HCT116 (cell line): ENCODE results near the gene ERCC4. TPM values are rescaled to one million over a fixed set of nuclear protein-coding genes. Genes with fewer than 3 reads are reported as not detected.

Source experiments
- ATAC-seq: fragments of 200-7000 bp; cut with Tn5 transposase; 2 replicates; pipeline ENCODE4 v1.9.1; 2020; ENCODE audit warnings: mild to moderate bottlenecking, moderate library complexity
- BruUV-seq: library from RNA; stranded (reverse); fragments of 400-500 nt; replicated peaks from 2 replicates; lab custom pipeline; 2021; lab: Mats Ljungman, UMichigan
- CTCF ChIA-PET: fragments of 300-600 bp; sonication (Branson Sonifier 250); formaldehyde crosslinking; loops from one replicate; lab custom pipeline; 2021; ENCODE audit warnings: antibody characterized with exemption; lab: Charles Lee
- POLR2A ChIA-PET: fragments of 300-600, 350-600 bp; sonication (Branson Sonifier 250); formaldehyde crosslinking; loops from one replicate; lab custom pipeline; 2021; ENCODE audit warnings: antibody characterized with exemption; lab: Charles Lee
- RAD21 ChIA-PET, 2 experiments: fragments of 300-600 bp; sonication (Branson Sonifier 250); formaldehyde crosslinking; loops; one replicate each; lab custom pipeline; 2023; ENCODE audit warnings: low total read pairs in 2 of 2; ENCODE audit not compliant: uncharacterized antibody in 2 of 2, unreplicated experiment in 2 of 2, low non-redundant PET in 1 of 2; lab: Charles Lee
- DNase-seq: peaks from one replicate; pipeline ENCODE4 v3.0.0-alpha.2; 2010; ENCODE audit warnings: low read depth, low spot score
- H2AFZ ChIP-seq: fragments of 200-600 bp; shearing (Covaris generic), sonication (generic); 2 replicates; pipeline ENCODE4 v1.6.1; 2017; ENCODE audit warnings: low read depth, mixed run types, mixed read lengths, antibody characterized with exemption, low read length; ENCODE audit not compliant: poor library complexity, severe bottlenecking
- H3K27ac ChIP-seq: 2 replicates; pipeline ENCODE4 v1.5.1; 2012; ENCODE audit warnings: low read depth, low read length
- H3K27me3 ChIP-seq: fragments of 200-600 bp; sonication (generic); 2 replicates; pipeline ENCODE4 v1.6.1; 2016; ENCODE audit warnings: mixed run types, low read length, mixed read lengths; ENCODE audit not compliant: insufficient read depth
- H3K36me3 ChIP-seq, 2 experiments: fragments of 200-500 bp in 1 of 2; fragments of 200-600 bp in 1 of 2; sonication (Bioruptor generic) in 1 of 2; sonication (generic) in 1 of 2; 2 replicates each; pipeline versions ENCODE4 v1.5.1 to v1.6.1; 2014 to 2016; ENCODE audit warnings: low read length in 2 of 2, inconsistent platforms in 1 of 2, mixed read lengths in 1 of 2, mixed run types in 1 of 2; ENCODE audit not compliant: insufficient read depth in 2 of 2, control insufficient read depth in 1 of 2
- H3K4me1 ChIP-seq, 2 experiments: fragments of 200-600 bp in 1 of 2; sonication (generic) in 1 of 2; 2 replicates each; pipeline versions ENCODE4 v1.5.1 to v1.6.1; 2012 to 2017; ENCODE audit warnings: low read length in 2 of 2, inconsistent platforms in 1 of 2, mild to moderate bottlenecking in 1 of 2, mixed read lengths in 1 of 2, mixed run types in 1 of 2, moderate library complexity in 1 of 2; ENCODE audit not compliant: insufficient read depth in 2 of 2, control insufficient read depth in 1 of 2
- H3K4me2 ChIP-seq: fragments of 200-600 bp; sonication (generic); 2 replicates; pipeline ENCODE4 v1.6.1; 2017; ENCODE audit warnings: mixed run types, low read length, mixed read lengths
- H3K4me3 ChIP-seq, 2 experiments: fragments of 200-600 bp in 1 of 2; sonication (generic) in 1 of 2; replicated peaks in 1 of 2; 2 replicates each; pipeline ENCODE4 v1.5.1; 2011 to 2016; ENCODE audit warnings: low read length in 2 of 2, control low read depth in 1 of 2, low read depth in 1 of 2, mild to moderate bottlenecking in 1 of 2, mixed read lengths in 1 of 2, mixed run types in 1 of 2
- H3K79me2 ChIP-seq: fragments of 200-600 bp; sonication (generic); 2 replicates; pipeline ENCODE4 v1.6.1; 2017; ENCODE audit warnings: mild to moderate bottlenecking, mixed run types, low read length, moderate library complexity, mixed read lengths; ENCODE audit not compliant: insufficient read depth
- H3K9ac ChIP-seq: fragments of 200-600 bp; sonication (generic); 2 replicates; pipeline ENCODE4 v1.6.1; 2016; ENCODE audit warnings: low read length, mixed read lengths
- H3K9me2 ChIP-seq: fragments of 200-600 bp; sonication (generic), shearing (Covaris generic); 2 replicates; pipeline ENCODE4 v1.6.1; 2017; ENCODE audit warnings: mixed run types, mild to moderate bottlenecking, moderate library complexity; ENCODE audit not compliant: insufficient read depth
- H3K9me3 ChIP-seq, 2 experiments: fragments of 200-500 bp in 1 of 2; fragments of 200-600 bp in 1 of 2; sonication (Bioruptor generic) in 1 of 2; sonication (generic) in 1 of 2; 2 replicates each; pipeline ENCODE4 v1.6.1; 2014 to 2017; ENCODE audit warnings: low read length in 2 of 2, mixed read lengths in 2 of 2, inconsistent platforms in 1 of 2, low read depth in 1 of 2, mild to moderate bottlenecking in 1 of 2, mixed run types in 1 of 2, moderate library complexity in 1 of 2; ENCODE audit not compliant: control insufficient read depth in 1 of 2, insufficient read depth in 1 of 2
- H4K20me1 ChIP-seq: fragments of 200-600 bp; sonication (generic), shearing (Covaris generic); 2 replicates; pipeline ENCODE4 v1.6.1; 2017; ENCODE audit warnings: mixed run types, mild to moderate bottlenecking, moderate library complexity; ENCODE audit not compliant: insufficient read depth
- CBX3 ChIP-seq: IDR thresholded peaks from 2 replicates; pipeline ENCODE4 v1.6.1; 2012; ENCODE audit warnings: low read depth
- EGR1 ChIP-seq: IDR thresholded peaks from 2 replicates; pipeline ENCODE4 v1.6.1; 2012; ENCODE audit warnings: low read depth
- EZH2 ChIP-seq: fragments of 200-600 bp; sonication (generic); IDR thresholded peaks from 2 replicates; pipeline ENCODE4 v1.6.1; 2017; ENCODE audit warnings: antibody characterized with exemption, mixed run types
- EZH2phosphoT487 ChIP-seq: fragments of 200-600 bp; IDR thresholded peaks from 2 replicates; pipeline ENCODE4 v1.6.1; 2018; ENCODE audit warnings: antibody characterized with exemption, borderline replicate concordance
- FOSL1 ChIP-seq: IDR thresholded peaks from 2 replicates; pipeline ENCODE4 v1.6.1; 2012; ENCODE audit warnings: low read depth
- JUND ChIP-seq: IDR thresholded peaks from 2 replicates; pipeline ENCODE4 v1.6.1; 2012
- POLR2A ChIP-seq: IDR thresholded peaks from 2 replicates; pipeline ENCODE4 v1.7.0; 2011; ENCODE audit warnings: borderline replicate concordance; ENCODE audit not compliant: insufficient read depth, insufficient read length; ENCODE audit errors: extremely low read depth
- POLR2AphosphoS5 ChIP-seq: IDR thresholded peaks from 2 replicates; pipeline ENCODE4 v1.6.1; 2011; ENCODE audit warnings: mild to moderate bottlenecking, low read depth, low read length, moderate library complexity
- RAD21 ChIP-seq: IDR thresholded peaks from 2 replicates; pipeline ENCODE4 v1.6.1; 2012; ENCODE audit warnings: low read depth, mild to moderate bottlenecking
- SRF ChIP-seq: IDR thresholded peaks from 2 replicates; pipeline ENCODE4 v1.6.1; 2012; ENCODE audit warnings: low read depth
- TCF7L2 ChIP-seq: IDR thresholded peaks from 2 replicates; pipeline ENCODE4 v1.7.0; 2011; ENCODE audit warnings: borderline replicate concordance, inconsistent platforms; ENCODE audit not compliant: insufficient read depth, insufficient read length; ENCODE audit errors: extremely low read depth
- YY1 ChIP-seq: IDR thresholded peaks from 2 replicates; pipeline ENCODE4 v1.6.1; 2011; ENCODE audit warnings: low read length, low read depth, moderate library complexity, mild to moderate bottlenecking; ENCODE audit not compliant: insufficient replicate concordance; ENCODE audit errors: extremely low read depth
- ZFX ChIP-seq: fragments of 450-650 bp; IDR thresholded peaks from 2 replicates; pipeline ENCODE4 v1.6.1; 2017
- intact Hi-C: fragments of 100-400 bp; cut with micrococcal nuclease; formaldehyde crosslinking; loops from 2 replicates; pipeline ENCODE4 v1.10.0; 2022
- total RNA-seq: library from RNA; stranded (reverse); gene quantifications from one replicate; pipeline ENCODE4 v1.2.1, GENCODE V29; 2021; ENCODE audit not compliant: unreplicated experiment
- TF ChIP-seq, protein P1 (sequence below): IDR thresholded peaks from 2 replicates; pipeline ENCODE4 v1.6.1; 2012
- TF ChIP-seq, protein P2 (sequence below): IDR thresholded peaks from 2 replicates; pipeline ENCODE4 v1.6.1; 2012
- TF ChIP-seq, protein P3 (sequence below): IDR thresholded peaks from 2 replicates; pipeline ENCODE4 v1.6.1; 2011; ENCODE audit warnings: mild to moderate bottlenecking, low read length, moderate library complexity; ENCODE audit not compliant: insufficient replicate concordance; ENCODE audit errors: extremely low read depth

ERCC4 gene
- total RNA-seq, 1 experiment from 2014 or later = 10.4 TPM

DNA sequence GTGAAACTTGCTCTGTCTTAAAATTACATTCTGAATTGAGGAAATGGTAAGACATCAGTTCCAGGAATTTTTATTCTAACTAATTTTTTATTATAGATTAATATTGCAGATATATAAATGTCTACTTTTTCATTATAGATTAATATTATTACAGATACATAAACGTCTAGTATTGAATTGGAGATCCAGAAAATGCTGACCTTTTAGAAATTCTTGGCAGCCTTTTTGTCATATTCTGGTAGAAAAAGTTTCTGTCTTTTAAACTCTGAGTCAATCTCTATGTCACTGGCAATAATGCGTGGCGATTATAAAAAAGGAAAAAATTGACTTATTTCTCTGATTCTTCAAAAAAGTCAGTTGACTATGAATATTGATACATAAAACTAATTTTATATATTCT lies 8.7 kb downstream of the ERCC4 start:
- no peaks in the 10 kb centered on the region for H3K9me2 ChIP-seq
- H3K36me3 ChIP-seq = no peaks in the 10 kb centered on the region; a peak in 1 of 4 replicates
- ChIA-PET POLR2A (no interaction called here), CTCF (interaction anchor here (1.0 kb wide), 1 partner anchor 9 kb away, joined by 3 read pairs; the partner anchor contains the start of gene ERCC4), RAD21 (no interaction called here)
- H3K27ac ChIP-seq = no peak overlapping the region
- intact Hi-C loops = loop anchor here (10.0 kb wide), 1 partner anchor 166 kb away; no protein-coding TSS in a partner anchor
- TF ChIP-seq EGR1 (no peak), SRF (no peak), POLR2A (no peak), FOSL1 (no peak), RAD21 (no peak)
- TF ChIP-seq, protein P1, sequence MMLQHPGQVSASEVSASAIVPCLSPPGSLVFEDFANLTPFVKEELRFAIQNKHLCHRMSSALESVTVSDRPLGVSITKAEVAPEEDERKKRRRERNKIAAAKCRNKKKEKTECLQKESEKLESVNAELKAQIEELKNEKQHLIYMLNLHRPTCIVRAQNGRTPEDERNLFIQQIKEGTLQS = no peak
- no peak overlapping the region for H3K4me3 ChIP-seq
- ATAC-seq (no peak), DNase-seq (no peak)
- no peak overlapping the region for H3K4me2 ChIP-seq
- BruUV-seq = no TSS peak
- no peak overlapping the region for H3K9ac ChIP-seq
- H4K20me1 ChIP-seq = no peaks in the 10 kb centered on the region
- H3K4me1 ChIP-seq = no peaks in the 10 kb centered on the region
- H3K79me2 ChIP-seq = no peaks in the 10 kb centered on the region
- H3K9me3 ChIP-seq = no peaks in the 10 kb centered on the region
- no peak overlapping the region for H2AFZ ChIP-seq
- H3K27me3 ChIP-seq = no peaks in the 10 kb centered on the region

DNA sequence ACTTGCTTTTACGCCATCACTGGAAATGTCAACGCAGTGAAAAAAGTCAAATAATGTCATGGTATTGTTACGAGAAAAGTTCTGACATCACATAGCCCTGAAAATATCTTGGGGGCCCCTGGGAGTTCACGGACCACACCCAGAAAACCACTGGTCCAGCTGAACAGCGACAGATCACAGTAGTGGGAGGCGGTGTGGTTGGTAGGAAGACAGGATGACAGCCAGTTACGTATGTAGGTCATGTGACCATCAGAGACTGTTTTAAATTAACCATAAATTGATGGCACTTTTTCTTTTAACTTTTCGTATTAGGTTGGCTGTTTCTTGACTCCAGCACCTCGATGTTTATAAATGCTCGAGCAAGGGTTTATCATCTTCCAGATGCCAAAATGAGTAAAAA lies 11.9 kb downstream of the ERCC4 start:
- Histone ChIP-seq H4K20me1 (no peaks in the 10 kb centered on the region), H3K9me2 (no peaks in the 10 kb centered on the region), H2AFZ (no peak overlapping the region), H3K4me3 (no peak overlapping the region), H3K4me1 (peaks cover 0 to 6% of the 10 kb centered on the region in 2 experiments; a peak in 3 of 4 replicates), H3K27ac (no peak overlapping the region), H3K9me3 (no peaks in the 10 kb centered on the region), H3K4me2 (no peak overlapping the region), H3K36me3 (peaks cover 0 to 11% of the 10 kb centered on the region in 2 experiments; a peak in 2 of 4 replicates), H3K79me2 (no peaks in the 10 kb centered on the region), H3K27me3 (no peaks in the 10 kb centered on the region), H3K9ac (no peak overlapping the region)
- no TSS peak for BruUV-seq
- RAD21 ChIA-PET = no interaction called here
- TF ChIP-seq POLR2AphosphoS5 (no peak), CBX3 (no peak), EZH2phosphoT487 (no peak), TCF7L2 (no peak), EGR1 (no peak), YY1 (no peak), JUND (no peak), EZH2 (no peak), ZFX (no peak)
- TF ChIP-seq, protein P2, sequence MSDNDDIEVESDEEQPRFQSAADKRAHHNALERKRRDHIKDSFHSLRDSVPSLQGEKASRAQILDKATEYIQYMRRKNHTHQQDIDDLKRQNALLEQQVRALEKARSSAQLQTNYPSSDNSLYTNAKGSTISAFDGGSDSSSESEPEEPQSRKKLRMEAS = no peak
- TF ChIP-seq, protein P3, sequence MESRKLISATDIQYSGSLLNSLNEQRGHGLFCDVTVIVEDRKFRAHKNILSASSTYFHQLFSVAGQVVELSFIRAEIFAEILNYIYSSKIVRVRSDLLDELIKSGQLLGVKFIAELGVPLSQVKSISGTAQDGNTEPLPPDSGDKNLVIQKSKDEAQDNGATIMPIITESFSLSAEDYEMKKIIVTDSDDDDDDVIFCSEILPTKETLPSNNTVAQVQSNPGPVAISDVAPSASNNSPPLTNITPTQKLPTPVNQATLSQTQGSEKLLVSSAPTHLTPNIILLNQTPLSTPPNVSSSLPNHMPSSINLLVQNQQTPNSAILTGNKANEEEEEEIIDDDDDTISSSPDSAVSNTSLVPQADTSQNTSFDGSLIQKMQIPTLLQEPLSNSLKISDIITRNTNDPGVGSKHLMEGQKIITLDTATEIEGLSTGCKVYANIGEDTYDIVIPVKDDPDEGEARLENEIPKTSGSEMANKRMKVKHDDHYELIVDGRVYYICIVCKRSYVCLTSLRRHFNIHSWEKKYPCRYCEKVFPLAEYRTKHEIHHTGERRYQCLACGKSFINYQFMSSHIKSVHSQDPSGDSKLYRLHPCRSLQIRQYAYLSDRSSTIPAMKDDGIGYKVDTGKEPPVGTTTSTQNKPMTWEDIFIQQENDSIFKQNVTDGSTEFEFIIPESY = no peak
- intact Hi-C loops = no loop called here
- no peak for ATAC-seq
- CTCF ChIA-PET = interaction anchor here (0.6 kb wide), 1 partner anchor 446 kb away, joined by 3 read pairs; no protein-coding TSS in a partner anchor
- DNase-seq = no peak
- POLR2A ChIA-PET = no interaction called here
